K562 (cell line): ENCODE results near the gene OCA2. TPM values are rescaled to one million over a fixed set of nuclear protein-coding genes. Genes with fewer than 3 reads are reported as not detected.
"Not testable (repeated sequence)": the region's sequence is repeated elsewhere in the genome, so short reads cannot be mapped to it uniquely, and the experiment has no call there.

ENCODE experiments used
- ATAC-seq: fragments of 200-7000 bp; cut with Tn5 transposase; 3 replicates; pipeline ENCODE4 v1.9.1; 2020; ENCODE audit warnings: moderate library complexity
- BruUV-seq: library from RNA; stranded (reverse); fragments of 400-500 nt; replicated peaks from 2 replicates; lab custom pipeline; 2021; lab: Mats Ljungman, UMichigan
- CTCF ChIA-PET: fragments of 300-600 bp; formaldehyde crosslinking; extraction: SDS; loops from one replicate; lab custom pipeline; 2021; ENCODE audit warnings: low intra/inter-chr PET ratio; lab: Yijun Ruan, JAX
- POLR2A ChIA-PET: fragments of 300-600, 350-650 bp; sonication (Branson Sonifier 250); formaldehyde crosslinking; extraction: SDS; loops from one replicate; lab custom pipeline; 2021; ENCODE audit warnings: antibody characterized with exemption, inconsistent platforms; lab: Yijun Ruan, JAX
- DNase-seq, 4 experiments: peaks; one replicate each; pipeline versions ENCODE4 v3.0.0 to v3.0.0-alpha.2; 2011 to 2018; ENCODE audit warnings: low spot score in 3 of 4, mixed read lengths in 3 of 4; ENCODE audit errors: extremely low read depth in 1 of 4
- FAIRE-seq: peaks from 2 replicates; lab custom pipeline; 2011; peaks lifted over from hg19 to GRCh38; lab: Jason Lieb, UNC
- H2AFZ ChIP-seq: 2 replicates; pipeline ENCODE4 v1.6.0; 2011; ENCODE audit warnings: low read depth, low read length, control low read depth, inconsistent platforms
- H3K27ac ChIP-seq: fragments of 200-600 bp; 3 replicates; pipeline ENCODE4 v1.8.0; 2011; ENCODE audit warnings: low read depth, mild to moderate bottlenecking, control low read depth, inconsistent platforms, low read length, moderate library complexity, mixed read lengths; ENCODE audit errors: extremely low read depth
- H3K27me3 ChIP-seq, 2 experiments: fragments of 300-600 bp in 1 of 2; 2 replicates in 1 of 2; 3 replicates in 1 of 2; pipeline versions ENCODE4 v1.6.0 to v1.8.0; 2011; ENCODE audit warnings: inconsistent platforms in 2 of 2, low read length in 2 of 2, mild to moderate bottlenecking in 1 of 2, mixed read lengths in 1 of 2, moderate library complexity in 1 of 2; ENCODE audit not compliant: control insufficient read depth in 2 of 2, insufficient read depth in 2 of 2
- H3K36me3 ChIP-seq: fragments of 300-600 bp; 3 replicates; pipeline ENCODE4 v1.8.0; 2011; ENCODE audit warnings: mild to moderate bottlenecking, low read length, inconsistent platforms; ENCODE audit not compliant: control insufficient read depth, insufficient read depth
- H3K4me1 ChIP-seq, 2 experiments: fragments of 200-600 bp in 1 of 2; replicated peaks in 1 of 2; 2 replicates in 1 of 2; 3 replicates in 1 of 2; pipeline versions ENCODE4 v1.5.1 to v1.8.0; 2011; ENCODE audit warnings: inconsistent platforms in 2 of 2, low read length in 2 of 2, mild to moderate bottlenecking in 1 of 2, mixed read lengths in 1 of 2, moderate library complexity in 1 of 2; ENCODE audit not compliant: control insufficient read depth in 2 of 2, insufficient read depth in 2 of 2
- H3K4me2 ChIP-seq: 2 replicates; pipeline ENCODE4 v1.6.1; 2011; ENCODE audit warnings: low read length, control low read depth, inconsistent platforms, mixed read lengths; ENCODE audit not compliant: insufficient read depth
- H3K4me3 ChIP-seq: fragments of 200-600 bp; sonication (generic), shearing (Covaris generic); 2 replicates; pipeline ENCODE4 v1.5.1; 2016; ENCODE audit warnings: control low read depth, inconsistent platforms
- H3K79me2 ChIP-seq: fragments of 200-600 bp; 3 replicates; pipeline ENCODE4 v1.8.0; 2011; ENCODE audit warnings: low read length, inconsistent platforms; ENCODE audit not compliant: control insufficient read depth, insufficient read depth
- H3K9ac ChIP-seq, 2 experiments: 2 replicates each; pipeline versions ENCODE4 v1.6.0 to v1.6.1; 2011; ENCODE audit warnings: low read depth in 2 of 2, low read length in 2 of 2, control low read depth in 1 of 2, inconsistent platforms in 1 of 2, mild to moderate bottlenecking in 1 of 2, mixed read lengths in 1 of 2; ENCODE audit not compliant: insufficient read depth in 1 of 2
- H3K9me1 ChIP-seq: one replicate; pipeline ENCODE4 v1.6.0; 2011; ENCODE audit warnings: inconsistent platforms, mild to moderate bottlenecking, low read length, moderate library complexity; ENCODE audit not compliant: control insufficient read depth, insufficient read depth
- H3K9me3 ChIP-seq: replicated peaks from 2 replicates; pipeline ENCODE4 v1.5.1; 2011; ENCODE audit warnings: low read depth, low read length, inconsistent platforms; ENCODE audit not compliant: control insufficient read depth, insufficient read depth
- H4K20me1 ChIP-seq: replicated peaks from 2 replicates; pipeline ENCODE4 v1.6.1; 2011; ENCODE audit warnings: low read length, inconsistent platforms, mixed read lengths; ENCODE audit not compliant: control insufficient read depth, insufficient read depth
- FIP1L1 ChIP-seq: fragments of 200-400 bp; formaldehyde crosslinking; IDR thresholded peaks from 2 replicates; pipeline ENCODE4 v1.6.1; 2018; ENCODE audit warnings: mild to moderate bottlenecking, low read depth, low read length; ENCODE audit not compliant: poor library complexity, severe bottlenecking
- WGBS: fragments of 100-300 bp; shearing (Covaris generic); methylation state at CpG from one replicate; pipeline ENCODE4 v1.1.6; 2016; ENCODE audit warnings: low coverage, mixed read lengths; ENCODE audit not compliant: insufficient coverage; ENCODE audit errors: missing lambda C conversion rate; 5-methylcytosine and 5-hydroxymethylcytosine counted together
- in situ Hi-C: fragments of 300-500 bp; cut with MboI; formaldehyde crosslinking; loops from 4 replicates; pipeline ENCODE4 v1.15.0; 2018; ENCODE audit warnings: inconsistent platforms, mixed read lengths
- intact Hi-C: fragments of 100-400 bp; cut with micrococcal nuclease; formaldehyde crosslinking; loops from 2 replicates; pipeline ENCODE4 v1.14.2; 2022
- polyA plus RNA-seq, 8 experiments: library from polyadenylated mRNA; depleted of rRNA in 4 of 8; stranded (reverse) in 5 of 8; unstranded in 3 of 8; fragments of >200 nt; fragmentation: Nextera tagmentation in 2 of 8; fragmentation: Illumina TruSeq in 1 of 8; extraction: Ambion mirVana in 2 of 8; extraction: Trizol in 1 of 8; gene quantifications; 2 replicates each; pipeline versions ENCODE4 v1.2.1 to v1.2.3, GENCODE V29; 2011 to 2014; ENCODE audit warnings: inconsistent platforms in 1 of 8, missing spikeins in 1 of 8
- total RNA-seq, 7 experiments: library from RNA; depleted of rRNA in 6 of 7; stranded (reverse); fragments of >200 nt in 6 of 7; fragmentation: Illumina TruSeq in 2 of 7; extraction: Trizol in 2 of 7; gene quantifications; 2 replicates each; pipeline versions ENCODE4 v1.2.1 to v1.2.3, GENCODE V29; 2011 to 2021; ENCODE audit warnings: low replicate concordance in 1 of 7
- TF ChIP-seq, protein P1 (sequence below), 2 experiments: fragments of 450-650 bp in 1 of 2; sonication (generic) in 1 of 2; formaldehyde crosslinking in 1 of 2; IDR thresholded peaks; 2 replicates each; pipeline versions ENCODE4 v1.7.1 to v1.9.0; 2016 to 2022; ENCODE audit warnings: inconsistent platforms in 1 of 2, mild to moderate bottlenecking in 1 of 2, missing genetic modification reagents in 1 of 2

Gene OCA2
- total and polyA plus RNA-seq, 9 of the 15 experiments (the other 6 are each of a cell fraction or from before 2014, with no cell fraction given) = 0.07 to 0.59 (median 0.17) TPM; not detected in 1

DNA sequence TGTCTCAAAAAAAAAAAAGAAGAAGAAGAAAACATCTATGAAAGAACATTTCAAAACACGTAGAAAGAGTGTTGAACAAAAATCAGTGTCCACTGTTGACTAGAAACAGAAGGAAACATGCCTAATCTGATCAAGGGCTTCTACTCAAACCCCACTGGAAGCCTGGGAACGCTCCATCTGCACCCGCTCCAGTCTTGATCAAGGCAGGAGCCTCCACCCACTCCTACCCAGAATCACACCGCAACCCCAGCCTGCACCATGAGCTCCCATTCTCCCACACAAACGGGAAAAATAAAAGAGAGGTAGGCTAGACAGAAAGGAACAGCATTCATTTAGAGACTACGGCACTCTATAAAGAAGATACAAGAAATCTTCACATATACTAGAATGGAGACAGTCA, 40.9 kb upstream of the OCA2 start (continued):
- TF ChIP-seq, protein P1, sequence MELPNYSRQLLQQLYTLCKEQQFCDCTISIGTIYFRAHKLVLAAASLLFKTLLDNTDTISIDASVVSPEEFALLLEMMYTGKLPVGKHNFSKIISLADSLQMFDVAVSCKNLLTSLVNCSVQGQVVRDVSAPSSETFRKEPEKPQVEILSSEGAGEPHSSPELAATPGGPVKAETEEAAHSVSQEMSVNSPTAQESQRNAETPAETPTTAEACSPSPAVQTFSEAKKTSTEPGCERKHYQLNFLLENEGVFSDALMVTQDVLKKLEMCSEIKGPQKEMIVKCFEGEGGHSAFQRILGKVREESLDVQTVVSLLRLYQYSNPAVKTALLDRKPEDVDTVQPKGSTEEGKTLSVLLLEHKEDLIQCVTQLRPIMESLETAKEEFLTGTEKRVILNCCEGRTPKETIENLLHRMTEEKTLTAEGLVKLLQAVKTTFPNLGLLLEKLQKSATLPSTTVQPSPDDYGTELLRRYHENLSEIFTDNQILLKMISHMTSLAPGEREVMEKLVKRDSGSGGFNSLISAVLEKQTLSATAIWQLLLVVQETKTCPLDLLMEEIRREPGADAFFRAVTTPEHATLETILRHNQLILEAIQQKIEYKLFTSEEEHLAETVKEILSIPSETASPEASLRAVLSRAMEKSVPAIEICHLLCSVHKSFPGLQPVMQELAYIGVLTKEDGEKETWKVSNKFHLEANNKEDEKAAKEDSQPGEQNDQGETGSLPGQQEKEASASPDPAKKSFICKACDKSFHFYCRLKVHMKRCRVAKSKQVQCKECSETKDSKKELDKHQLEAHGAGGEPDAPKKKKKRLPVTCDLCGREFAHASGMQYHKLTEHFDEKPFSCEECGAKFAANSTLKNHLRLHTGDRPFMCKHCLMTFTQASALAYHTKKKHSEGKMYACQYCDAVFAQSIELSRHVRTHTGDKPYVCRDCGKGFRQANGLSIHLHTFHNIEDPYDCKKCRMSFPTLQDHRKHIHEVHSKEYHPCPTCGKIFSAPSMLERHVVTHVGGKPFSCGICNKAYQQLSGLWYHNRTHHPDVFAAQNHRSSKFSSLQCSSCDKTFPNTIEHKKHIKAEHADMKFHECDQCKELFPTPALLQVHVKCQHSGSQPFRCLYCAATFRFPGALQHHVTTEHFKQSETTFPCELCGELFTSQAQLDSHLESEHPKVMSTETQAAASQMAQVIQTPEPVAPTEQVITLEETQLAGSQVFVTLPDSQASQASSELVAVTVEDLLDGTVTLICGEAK (IDR thresholded peaks at IDR 0.05) = no peak
- TF ChIP-seq, protein P1 (CRISPR knock-in tag; IDR thresholded peaks at IDR 0.05) = no peak
- TF ChIP-seq FIP1L1 = no peak

DNA sequence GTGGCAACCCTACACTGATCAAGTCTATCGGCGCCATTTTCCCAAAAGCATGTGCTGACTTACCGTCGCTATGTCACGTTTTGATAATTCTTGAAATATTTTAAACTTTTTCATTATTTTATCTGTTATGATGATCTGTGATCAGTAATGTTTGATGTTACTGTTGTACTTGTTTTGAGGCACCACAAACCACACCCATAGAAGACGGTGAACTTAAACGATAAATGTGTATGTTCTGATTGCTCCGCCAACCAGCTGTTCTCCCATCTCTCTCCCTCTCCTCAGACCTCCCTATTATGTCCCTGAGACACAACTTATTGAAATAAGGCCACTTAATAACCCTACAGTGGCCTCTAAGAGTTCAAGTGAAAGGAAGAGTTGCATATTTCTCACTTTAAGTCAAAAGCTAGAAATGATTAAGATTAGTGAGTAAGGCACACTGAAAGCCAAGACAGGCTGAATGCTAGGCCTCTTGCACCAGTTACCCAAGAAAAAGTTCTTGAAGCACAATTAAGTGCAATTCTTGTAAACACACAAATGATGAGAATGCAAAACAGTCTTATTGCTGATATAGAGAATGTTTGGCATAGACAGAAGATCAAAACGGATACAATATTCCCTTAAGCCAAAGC, 38.4 kb upstream of the OCA2 start:
- H3K4me2 ChIP-seq, FAIRE-seq, H3K9me3 ChIP-seq, intact Hi-C loops, H3K79me2 ChIP-seq, DNase-seq, H3K27me3 ChIP-seq, H3K4me1 ChIP-seq, H2AFZ ChIP-seq, CTCF ChIA-PET, BruUV-seq, in situ Hi-C loops, H3K4me3 ChIP-seq, H3K9me1 ChIP-seq, ATAC-seq, H3K27ac ChIP-seq, H4K20me1 ChIP-seq, H3K9ac ChIP-seq: not testable (repeated sequence)
- 79% methylated on average over 9 of the region's 9 CpGs for WGBS
- peaks cover 66% of the 10 kb centered on the region for H3K36me3 ChIP-seq
- POLR2A ChIA-PET = interaction anchor here (1.0 kb wide), 1 partner anchor 11 kb away, joined by 5 read pairs; no protein-coding TSS in a partner anchor
